OCI-LY1 (cell line): ENCODE results near the gene TCEA3.

ENCODE experiments used
- CTCF ChIP-seq: fragments of 200-600 bp; sonication (generic), shearing (Covaris generic); IDR thresholded peaks from 2 replicates; pipeline ENCODE4 v1.5.1; 2017; ENCODE audit warnings: mild to moderate bottlenecking, antibody characterized with exemption, low read length, moderate library complexity, mixed read lengths
- EZH2 ChIP-seq: fragments of 200-600 bp; sonication (generic), shearing (Covaris generic); IDR thresholded peaks from 2 replicates; pipeline ENCODE4 v1.8.0; 2017; ENCODE audit warnings: borderline replicate concordance, mixed run types, mild to moderate bottlenecking, antibody characterized with exemption, low read length, moderate library complexity, mixed read lengths

- TF ChIP-seq CTCF (no peak), EZH2 (no peak)
Observed at GRCh38 chr1:23380719-23381118, 43.8 kb downstream of the TCEA3 start.
